Activated CD4-positive, alpha-beta memory T cell treated with anti-CD3 and anti-CD28 coated beads for 36 hours (primary cell): ENCODE results near the gene LHFPL5. TPM values are rescaled to one million over a fixed set of nuclear protein-coding genes. Genes with fewer than 3 reads are reported as not detected.

ENCODE experiments used
- CTCF ChIA-PET: fragments of 350-600 bp; sonication (Branson Sonifier 250); formaldehyde crosslinking; loops from one replicate; lab custom pipeline; 2021; ENCODE audit warnings: antibody characterized with exemption, inconsistent platforms; lab: Charles Lee
- POLR2A ChIA-PET: fragments of 350-600 bp; sonication (Branson Sonifier 250); formaldehyde crosslinking; loops from one replicate; lab custom pipeline; 2021; ENCODE audit warnings: antibody characterized with exemption; lab: Charles Lee
- DNase-seq: peaks from one replicate; pipeline ENCODE4 v3.0.0-alpha.2; 2020
- H3K27ac Mint-ChIP-seq: one replicate; pipeline ENCODE4 v1.8.0; 2021; ENCODE audit warnings: mixed read lengths
- H3K27me3 Mint-ChIP-seq: one replicate; pipeline ENCODE4 v1.8.0; 2021; ENCODE audit warnings: mixed read lengths
- H3K36me3 Mint-ChIP-seq: one replicate; pipeline ENCODE4 v1.8.0; 2021; ENCODE audit warnings: mixed read lengths
- H3K4me1 Mint-ChIP-seq: one replicate; pipeline ENCODE4 v1.8.0; 2021; ENCODE audit warnings: low read depth, mixed read lengths
- H3K4me3 Mint-ChIP-seq: one replicate; pipeline ENCODE4 v1.8.0; 2021; ENCODE audit warnings: mild to moderate bottlenecking, mixed read lengths
- H3K9me3 Mint-ChIP-seq: one replicate; pipeline ENCODE4 v1.8.0; 2021; ENCODE audit warnings: mixed read lengths
- intact Hi-C: fragments of 100-400 bp; cut with micrococcal nuclease; formaldehyde crosslinking; loops from one replicate; pipeline ENCODE4 v1.15.1; 2023
- total RNA-seq, 2 experiments: library from RNA; stranded (reverse); gene quantifications; one replicate each; pipeline ENCODE4 v1.2.3, GENCODE V29; 2021

LHFPL5 gene
- total RNA-seq, 2 experiments from 2014 or later: not detected

GRCh38 chr6:35780719-35781118 lies 24.4 kb upstream of the LHFPL5 start, which contains the start of gene CLPSL1:
Gene CLPSL1, plus strand, starts transcription at chr6:35781019. Its CDS starts 92 bp downstream, at chr6:35781111.
- Mint-ChIP-seq H3K36me3 (no peaks in the 10 kb centered on the region), H3K4me1 (peaks cover 5% of the 10 kb centered on the region), H3K27me3 (peaks cover 23% of the 10 kb centered on the region), H3K4me3 (no peak within 1 kb of the TSS), H3K9me3 (no peaks in the 10 kb centered on the region), H3K27ac (no peak within 1 kb of the TSS)
- no peak for DNase-seq
- intact Hi-C loops: no loop called here
- ChIA-PET POLR2A (no interaction called here), CTCF (no interaction called here)

GRCh38 chr6:35781290-35781689 lies 23.9 kb upstream of the LHFPL5 start:
- ChIA-PET POLR2A (interaction anchor here (0.7 kb wide), 1 partner anchor 142 kb away, joined by 3 read pairs; no protein-coding TSS in a partner anchor), CTCF (no interaction called here)
- intact Hi-C loops: no loop called here
- peaks cover 24% of the 10 kb centered on the region for H3K27me3 Mint-ChIP-seq
- no peak overlapping the region for H3K27ac Mint-ChIP-seq
- no peak for DNase-seq
- peaks cover 5% of the 10 kb centered on the region for H3K4me1 Mint-ChIP-seq
- H3K4me3 Mint-ChIP-seq: no peak overlapping the region
- H3K36me3 Mint-ChIP-seq: no peaks in the 10 kb centered on the region
- H3K9me3 Mint-ChIP-seq: no peaks in the 10 kb centered on the region

GRCh38 chr6:35782424-35782823 lies 22.7 kb upstream of the LHFPL5 start:
- POLR2A ChIA-PET: no interaction called here
- intact Hi-C loops: no loop called here
- H3K27ac Mint-ChIP-seq: no peak overlapping the region
- H3K27me3 Mint-ChIP-seq: peaks cover 27% of the 10 kb centered on the region
- H3K9me3 Mint-ChIP-seq: no peaks in the 10 kb centered on the region
- H3K4me1 Mint-ChIP-seq: peaks cover 2% of the 10 kb centered on the region
- CTCF ChIA-PET: no interaction called here
- no peak overlapping the region for H3K4me3 Mint-ChIP-seq
- no peak for DNase-seq
- H3K36me3 Mint-ChIP-seq: no peaks in the 10 kb centered on the region

GRCh38 chr6:35784200-35784599 lies 21.0 kb upstream of the LHFPL5 start:
- intact Hi-C loops: no loop called here
- no peaks in the 10 kb centered on the region for H3K4me1 Mint-ChIP-seq
- H3K9me3 Mint-ChIP-seq: no peaks in the 10 kb centered on the region
- CTCF ChIA-PET: no interaction called here
- H3K27ac Mint-ChIP-seq: no peak overlapping the region
- peaks cover 34% of the 10 kb centered on the region for H3K27me3 Mint-ChIP-seq
- no peak overlapping the region for H3K4me3 Mint-ChIP-seq
- POLR2A ChIA-PET: no interaction called here
- DNase-seq: no peak
- H3K36me3 Mint-ChIP-seq: no peaks in the 10 kb centered on the region

- no peak overlapping the region for H3K4me3 Mint-ChIP-seq
- peaks cover 42% of the 10 kb centered on the region for H3K27me3 Mint-ChIP-seq
- DNase-seq: no peak
- POLR2A ChIA-PET: no interaction called here
- H3K36me3 Mint-ChIP-seq: no peaks in the 10 kb centered on the region
- CTCF ChIA-PET: no interaction called here
- no peaks in the 10 kb centered on the region for H3K4me1 Mint-ChIP-seq
- H3K9me3 Mint-ChIP-seq: no peaks in the 10 kb centered on the region
- no peak overlapping the region for H3K27ac Mint-ChIP-seq
- intact Hi-C loops: no loop called here
Observed at GRCh38 chr6:35786272-35786671, 18.9 kb upstream of the LHFPL5 start.

GRCh38 chr6:35786810-35787209 lies 18.3 kb upstream of the LHFPL5 start:
- Mint-ChIP-seq H3K27me3 (peaks cover 42% of the 10 kb centered on the region), H3K9me3 (no peaks in the 10 kb centered on the region), H3K4me3 (no peak overlapping the region), H3K36me3 (no peaks in the 10 kb centered on the region), H3K4me1 (no peaks in the 10 kb centered on the region), H3K27ac (no peak overlapping the region)
- intact Hi-C loops: no loop called here
- DNase-seq: no peak
- CTCF ChIA-PET: no interaction called here
- POLR2A ChIA-PET: no interaction called here

- H3K27me3 Mint-ChIP-seq: peaks cover 42% of the 10 kb centered on the region
- no peaks in the 10 kb centered on the region for H3K4me1 Mint-ChIP-seq
- no peak for DNase-seq
- POLR2A ChIA-PET: no interaction called here
- H3K27ac Mint-ChIP-seq: no peak overlapping the region
- intact Hi-C loops: no loop called here
- H3K4me3 Mint-ChIP-seq: no peak overlapping the region
- CTCF ChIA-PET: no interaction called here
- H3K36me3 Mint-ChIP-seq: no peaks in the 10 kb centered on the region
- no peaks in the 10 kb centered on the region for H3K9me3 Mint-ChIP-seq
Observed at GRCh38 chr6:35787266-35788218, 17.6 kb upstream of the LHFPL5 start.

GRCh38 chr6:35788423-35788982 lies 16.6 kb upstream of the LHFPL5 start:
- POLR2A ChIA-PET: no interaction called here
- no peak for DNase-seq
- intact Hi-C loops: no loop called here
- peaks cover 44% of the 10 kb centered on the region for H3K27me3 Mint-ChIP-seq
- CTCF ChIA-PET: no interaction called here
- H3K36me3 Mint-ChIP-seq: no peaks in the 10 kb centered on the region
- no peak overlapping the region for H3K27ac Mint-ChIP-seq
- H3K4me1 Mint-ChIP-seq: no peaks in the 10 kb centered on the region
- H3K4me3 Mint-ChIP-seq: no peak overlapping the region
- H3K9me3 Mint-ChIP-seq: no peaks in the 10 kb centered on the region

- H3K9me3 Mint-ChIP-seq: no peaks in the 10 kb centered on the region
- H3K36me3 Mint-ChIP-seq: no peaks in the 10 kb centered on the region
- ChIA-PET POLR2A (no interaction called here), CTCF (no interaction called here)
- H3K4me3 Mint-ChIP-seq: no peak overlapping the region
- H3K27me3 Mint-ChIP-seq: peaks cover 33% of the 10 kb centered on the region
- no peak for DNase-seq
- no peak overlapping the region for H3K27ac Mint-ChIP-seq
- no peaks in the 10 kb centered on the region for H3K4me1 Mint-ChIP-seq
- intact Hi-C loops: no loop called here
Observed at GRCh38 chr6:35790683-35791082, 14.5 kb upstream of the LHFPL5 start.

- Mint-ChIP-seq H3K36me3 (no peaks in the 10 kb centered on the region), H3K4me1 (no peaks in the 10 kb centered on the region), H3K27ac (no peak overlapping the region), H3K27me3 (peaks cover 7% of the 10 kb centered on the region), H3K9me3 (no peaks in the 10 kb centered on the region), H3K4me3 (no peak overlapping the region)
- intact Hi-C loops: no loop called here
- ChIA-PET POLR2A (no interaction called here), CTCF (interaction anchor here (0.7 kb wide), 1 partner anchor 267 kb away, joined by 3 read pairs; no protein-coding TSS in a partner anchor)
- no peak for DNase-seq
Observed at GRCh38 chr6:35794536-35795452, 10.4 kb upstream of the LHFPL5 start.

- H3K27ac Mint-ChIP-seq: no peak overlapping the region
- no peaks in the 10 kb centered on the region for H3K9me3 Mint-ChIP-seq
- peaks cover 4% of the 10 kb centered on the region for H3K27me3 Mint-ChIP-seq
- ChIA-PET POLR2A (no interaction called here), CTCF (no interaction called here)
- intact Hi-C loops: no loop called here
- no peak overlapping the region for H3K4me3 Mint-ChIP-seq
- DNase-seq: no peak
- H3K4me1 Mint-ChIP-seq: no peaks in the 10 kb centered on the region
- no peaks in the 10 kb centered on the region for H3K36me3 Mint-ChIP-seq
Observed at GRCh38 chr6:35795453-35796071, 9.6 kb upstream of the LHFPL5 start.
